IMR-90 (cell line): ENCODE results near the gene VASN. TPM values are rescaled to one million over a fixed set of nuclear protein-coding genes. Genes with fewer than 3 reads are reported as not detected.
A peak's percentile ranks its signal among the peaks of the same experiment; 100 is the strongest.

Experiments used
- ATAC-seq: fragments of 200-7000 bp; cut with Tn5 transposase; 2 replicates; pipeline ENCODE4 v1.9.1; 2020; ENCODE audit warnings: low read depth, mild to moderate bottlenecking, moderate library complexity
- BruUV-seq: library from RNA; stranded (reverse); fragments of 400-500 nt; replicated peaks from 2 replicates; lab custom pipeline; 2021; lab: Mats Ljungman, UMichigan
- CTCF ChIA-PET: fragments of 300-600 bp; formaldehyde crosslinking; extraction: SDS; loops from one replicate; lab custom pipeline; 2021; ENCODE audit warnings: antibody characterized with exemption; lab: Yijun Ruan, JAX
- POLR2A ChIA-PET: fragments of 300-600 bp; sonication (Branson Sonifier 250); formaldehyde crosslinking; loops from one replicate; lab custom pipeline; 2022; ENCODE audit warnings: antibody characterized with exemption; ENCODE audit not compliant: unreplicated experiment; lab: Charles Lee
- DNase-seq: peaks from one replicate; pipeline ENCODE4 v3.0.0; 2013
- H2AFZ ChIP-seq: replicated peaks from 2 replicates; pipeline ENCODE3; 2013; ENCODE audit warnings: low read length, mild to moderate bottlenecking; ENCODE audit not compliant: poor library complexity
- H2AK5ac ChIP-seq: 2 replicates; pipeline ENCODE4 v1.6.1; 2013; ENCODE audit warnings: low read depth, low read length, inconsistent platforms
- H2AK9ac ChIP-seq: replicated peaks from 2 replicates; pipeline ENCODE3; 2013; ENCODE audit warnings: mild to moderate bottlenecking, low read depth, low read length, moderate library complexity; ENCODE audit not compliant: poor library complexity
- H2BK120ac ChIP-seq: 2 replicates; pipeline ENCODE4 v1.6.1; 2013; ENCODE audit warnings: low read depth, low read length, inconsistent platforms
- H2BK15ac ChIP-seq: 3 replicates; pipeline ENCODE4 v1.6.1; 2013; ENCODE audit warnings: low read depth, low read length, inconsistent platforms
- H2BK20ac ChIP-seq: 2 replicates; pipeline ENCODE4 v1.6.1; 2013; ENCODE audit warnings: low read depth, mild to moderate bottlenecking, inconsistent platforms, low read length, moderate library complexity
- H2BK5ac ChIP-seq: 2 replicates; pipeline ENCODE4 v1.6.1; 2013; ENCODE audit warnings: mild to moderate bottlenecking, low read depth, low read length, inconsistent platforms; ENCODE audit not compliant: poor library complexity, severe bottlenecking
- H3K14ac ChIP-seq: replicated peaks from 2 replicates; pipeline ENCODE4 v1.6.1; 2013; ENCODE audit warnings: low read depth, low read length, inconsistent platforms
- H3K18ac ChIP-seq: 2 replicates; pipeline ENCODE4 v1.6.1; 2013; ENCODE audit warnings: low read depth, low read length, control low read depth
- H3K23ac ChIP-seq: 2 replicates; pipeline ENCODE4 v1.6.1; 2013; ENCODE audit warnings: low read depth, low read length, inconsistent platforms
- H3K27ac ChIP-seq: 2 replicates; pipeline ENCODE4 v1.5.1; 2013; ENCODE audit warnings: mild to moderate bottlenecking, control low read depth, low read length; ENCODE audit not compliant: insufficient read depth
- H3K27me3 ChIP-seq: 2 replicates; pipeline ENCODE4 v1.6.1; 2013; ENCODE audit warnings: low read length; ENCODE audit not compliant: control insufficient read depth, insufficient read depth
- H3K36me3 ChIP-seq: 2 replicates; pipeline ENCODE4 v1.6.1; 2013; ENCODE audit warnings: low read length, mixed read lengths; ENCODE audit not compliant: control insufficient read depth, insufficient read depth
- H3K4ac ChIP-seq: 2 replicates; pipeline ENCODE4 v1.6.1; 2013; ENCODE audit warnings: low read depth, low read length, inconsistent platforms
- H3K4me1 ChIP-seq: 2 replicates; pipeline ENCODE4 v1.6.1; 2013; ENCODE audit warnings: low read length, mixed read lengths; ENCODE audit not compliant: control insufficient read depth, insufficient read depth
- H3K4me2 ChIP-seq: 2 replicates; pipeline ENCODE4 v1.6.1; 2013; ENCODE audit warnings: low read depth, mild to moderate bottlenecking, control low read depth, low read length, moderate library complexity
- H3K4me3 ChIP-seq: 2 replicates; pipeline ENCODE4 v1.5.1; 2013; ENCODE audit warnings: low read depth, mild to moderate bottlenecking, control low read depth, low read length, moderate library complexity; ENCODE audit not compliant: insufficient read depth
- H3K56ac ChIP-seq: 2 replicates; pipeline ENCODE4 v1.6.1; 2013; ENCODE audit warnings: low read length, inconsistent platforms; ENCODE audit not compliant: insufficient read depth; ENCODE audit errors: extremely low read depth
- H3K79me1 ChIP-seq, 2 experiments: 2 replicates each; pipeline ENCODE4 v1.6.1; 2013; ENCODE audit warnings: low read length in 2 of 2, inconsistent platforms in 1 of 2, low read depth in 1 of 2
- H3K9ac ChIP-seq: 2 replicates; pipeline ENCODE4 v1.6.1; 2013; ENCODE audit warnings: low read depth, low read length, control low read depth
- H3K9me1 ChIP-seq: 2 replicates; pipeline ENCODE4 v1.6.1; 2013; ENCODE audit warnings: low read length, inconsistent platforms; ENCODE audit not compliant: insufficient read depth
- H3K9me3 ChIP-seq: 2 replicates; pipeline ENCODE4 v1.6.1; 2013; ENCODE audit warnings: low read length; ENCODE audit not compliant: control insufficient read depth, insufficient read depth
- H4K20me1 ChIP-seq: 2 replicates; pipeline ENCODE4 v1.6.1; 2013; ENCODE audit warnings: low read length, inconsistent platforms; ENCODE audit not compliant: insufficient read depth
- H4K5ac ChIP-seq: 2 replicates; pipeline ENCODE4 v1.6.1; 2013; ENCODE audit warnings: mild to moderate bottlenecking, low read depth, low read length, control low read depth
- H4K8ac ChIP-seq, 2 experiments: 2 replicates each; pipeline ENCODE4 v1.6.1; 2013; ENCODE audit warnings: low read depth in 2 of 2, low read length in 2 of 2, control low read depth in 1 of 2, inconsistent platforms in 1 of 2
- H4K91ac ChIP-seq: 2 replicates; pipeline ENCODE4 v1.6.1; 2013; ENCODE audit warnings: low read depth, low read length, inconsistent platforms; ENCODE audit not compliant: insufficient read depth
- ELK1 ChIP-seq: fragments of 150-350 bp; IDR thresholded peaks from 2 replicates; pipeline ENCODE4 v1.6.1; 2016; ENCODE audit warnings: low read depth, mild to moderate bottlenecking, low read length, moderate library complexity, borderline replicate concordance
- MAFK ChIP-seq: IDR thresholded peaks from 2 replicates; pipeline ENCODE4 v1.6.1; 2012; ENCODE audit warnings: low read depth, low read length, improper control_type of control experiment
- USF2 ChIP-seq: fragments of 150-350 bp; IDR thresholded peaks from 2 replicates; pipeline ENCODE4 v1.6.1; 2017; ENCODE audit warnings: mild to moderate bottlenecking, antibody characterized with exemption, low read length, low read depth
- WGBS, 2 experiments: methylation state at CpG; one replicate each; pipeline versions ENCODE4 v1.1.5 to v1.1.7; 2013; ENCODE audit warnings: missing lambda C conversion rate in 2 of 2; ENCODE audit not compliant: insufficient read length in 1 of 2; ENCODE audit errors: extremely low coverage in 2 of 2; 5-methylcytosine and 5-hydroxymethylcytosine counted together
- dilution Hi-C: fragments of 300-500 bp; cut with HindIII; formaldehyde crosslinking; loops from one replicate; pipeline ENCODE4 v1.14.3; 2018; ENCODE audit warnings: low sequenced_read_pairs; ENCODE audit not compliant: unreplicated experiment
- in situ Hi-C: fragments of 300-500 bp; cut with MboI; formaldehyde crosslinking; loops from 3 replicates; pipeline ENCODE4 v1.14.3; 2019; ENCODE audit warnings: low sequenced_read_pairs, inconsistent platforms, mixed read lengths
- intact Hi-C: fragments of 100-400 bp; cut with micrococcal nuclease; formaldehyde crosslinking; loops from 2 replicates; pipeline ENCODE4 v1.10.0; 2022
- polyA plus RNA-seq, 3 experiments: library from polyadenylated mRNA; depleted of rRNA; stranded (reverse); fragments of >200 nt; gene quantifications; 2 replicates each; pipeline ENCODE4 v1.2.3, GENCODE V29; 2012; ENCODE audit warnings: low replicate concordance in 1 of 3
- total RNA-seq: library from RNA; depleted of rRNA; stranded (reverse); fragments of >200 nt; gene quantifications from 2 replicates; pipeline ENCODE4 v1.2.3, GENCODE V29; 2012

VASN gene
- total and polyA plus RNA-seq, 2 of the 4 experiments (the other 2 are of a cell fraction), result 9.3 to 87.2 TPM

- H3K27ac ChIP-seq, result no peak overlapping the region
- CTCF ChIA-PET, result no interaction called here
These were observed 7.5 kb downstream of the VASN start for GRCh38 chr16:4378999-4379690.

More at GRCh38 chr16:4378999-4379690, 7.5 kb downstream of the VASN start:
- H2AK5ac ChIP-seq, result no peak overlapping the region
- H3K9me1 ChIP-seq, result peaks cover 12% of the 10 kb centered on the region
- no peak overlapping the region for H3K14ac ChIP-seq
- no peaks in the 10 kb centered on the region for H3K27me3 ChIP-seq
- dilution Hi-C loops (no loop called here), intact Hi-C loops (no loop called here), in situ Hi-C loops (no loop called here)
- peaks cover 98% of the 10 kb centered on the region for H4K20me1 ChIP-seq
- H3K9me3 ChIP-seq, result no peaks in the 10 kb centered on the region
- H3K4ac ChIP-seq, result no peak overlapping the region
- H4K5ac ChIP-seq, result no peak overlapping the region
- H3K23ac ChIP-seq, result no peak overlapping the region
- no peak overlapping the region for H2BK20ac ChIP-seq
- no peak overlapping the region for H2BK120ac ChIP-seq
- peaks cover 37% of the 10 kb centered on the region for H3K4me1 ChIP-seq
- H3K9ac ChIP-seq, result no peak overlapping the region
- H2BK15ac ChIP-seq, result no peak overlapping the region
- BruUV-seq, result no TSS peak
- DNase-seq (no peak), ATAC-seq (no peak)
- H4K91ac ChIP-seq, result no peak overlapping the region
- H3K36me3 ChIP-seq, result peaks cover 63% of the 10 kb centered on the region
- WGBS, 2 experiments, result 95% methylated on average over 11 of the region's 21 CpGs; no CpG with 5 or more reads in 1 of the 2 experiments
- peaks cover 0 to 87% of the 10 kb centered on the region in 2 experiments; a peak in 3 of 4 replicates for H3K79me1 ChIP-seq
- POLR2A ChIA-PET, result interaction anchor here (0.7 kb wide), 1 partner anchor 11 kb away, joined by 5 read pairs; no protein-coding TSS in a partner anchor
- no peak overlapping the region for H3K56ac ChIP-seq
- H3K18ac ChIP-seq, result no peak overlapping the region
- TF ChIP-seq ELK1 (no peak), USF2 (no peak), MAFK (no peak)
- no peak overlapping the region for H4K8ac ChIP-seq
- peak overlapping the region; percentile 42 for H2AK9ac ChIP-seq
- H3K4me2 ChIP-seq, result no peak overlapping the region
- H3K4me3 ChIP-seq, result no peak overlapping the region
- peak overlapping the region; percentile 41 for H2AFZ ChIP-seq
- no peak overlapping the region for H2BK5ac ChIP-seq
